GM19328 (cell line): ENCODE results near the gene TBC1D5.

Experiments used
- ATAC-seq: cut with Tn5 transposase; IDR thresholded peaks from one replicate; pipeline ENCODE4 v1.9.1; 2021; ENCODE audit warnings: mild to moderate bottlenecking, moderate library complexity; ENCODE audit not compliant: unreplicated experiment

TBC1D5 gene

DNA sequence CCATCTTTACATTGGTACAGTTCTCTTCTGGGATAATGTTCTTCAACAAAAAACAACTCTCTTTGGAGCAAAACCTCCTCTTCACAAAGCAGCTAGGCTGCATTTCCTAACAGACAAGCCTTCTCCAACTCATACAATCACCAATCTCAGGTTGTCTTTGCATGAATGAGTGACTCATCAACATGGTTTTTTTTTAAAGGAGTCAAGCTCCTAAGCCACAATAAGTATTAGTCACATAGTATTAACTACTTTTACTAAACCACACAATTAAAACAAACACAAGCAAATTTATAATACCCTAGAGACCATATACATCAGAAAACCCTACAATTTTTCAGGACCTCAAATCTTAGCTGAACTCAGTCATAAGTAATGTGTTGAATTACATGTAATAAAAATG, 137.4 kb downstream of the TBC1D5 start:
- no peak for ATAC-seq

DNA sequence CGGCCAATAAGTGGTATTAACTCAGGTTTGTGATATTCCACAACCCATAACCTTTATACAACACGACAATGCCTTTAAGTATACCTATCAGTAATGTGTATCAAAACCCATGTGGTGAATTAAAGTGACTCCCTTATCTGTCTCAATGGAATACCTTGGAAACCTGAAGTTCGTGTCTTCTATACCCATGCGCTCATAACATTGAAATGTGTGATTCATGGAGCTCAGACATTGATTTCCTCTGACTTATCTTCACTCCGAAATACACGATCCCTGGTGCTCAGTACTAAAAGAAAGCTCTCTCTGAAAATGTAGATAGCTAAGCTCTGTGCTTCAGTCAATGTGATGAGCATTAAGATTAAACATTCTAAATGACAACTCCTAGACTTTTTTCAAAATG, 140.3 kb downstream of the TBC1D5 start:
- no peak for ATAC-seq

DNA sequence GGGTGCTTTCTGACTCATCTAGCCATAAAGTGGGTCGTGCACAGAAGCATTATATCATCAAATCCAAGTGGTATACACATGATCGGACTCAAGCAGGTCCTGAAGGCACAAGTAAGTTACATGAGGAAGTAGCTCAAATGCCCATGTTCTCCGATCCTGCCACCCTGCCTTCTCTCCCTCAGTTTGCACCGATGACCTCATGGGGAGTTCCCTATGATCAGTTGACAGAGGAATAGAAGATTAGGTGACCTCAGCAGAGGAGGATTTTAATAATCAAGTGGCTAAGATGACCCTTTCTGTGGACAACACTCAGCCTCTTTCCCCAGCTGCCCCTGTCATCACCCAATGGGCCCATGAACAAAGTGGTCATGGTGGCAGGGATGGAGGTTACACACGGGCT, 149.5 kb downstream of the TBC1D5 start:
- no peak for ATAC-seq

DNA sequence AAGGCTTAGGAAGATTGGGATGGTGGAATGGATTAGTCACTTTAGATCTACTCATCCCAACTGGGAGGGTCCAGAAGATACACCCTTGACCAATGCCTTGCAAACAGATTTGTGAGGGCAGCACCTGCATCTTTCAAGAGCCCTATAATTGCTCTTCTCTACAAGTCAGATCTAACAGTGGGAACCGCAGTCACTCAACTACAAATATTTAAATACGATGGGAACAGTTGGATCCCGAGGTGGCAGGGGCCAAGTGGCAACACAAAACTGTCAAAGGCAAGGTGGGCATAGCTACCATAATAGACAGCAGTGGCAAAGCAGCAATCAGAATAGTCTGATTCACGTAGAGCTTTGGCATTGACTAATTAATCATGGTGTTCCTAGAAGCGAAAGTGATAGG, 152.0 kb downstream of the TBC1D5 start:
- no peak for ATAC-seq

DNA sequence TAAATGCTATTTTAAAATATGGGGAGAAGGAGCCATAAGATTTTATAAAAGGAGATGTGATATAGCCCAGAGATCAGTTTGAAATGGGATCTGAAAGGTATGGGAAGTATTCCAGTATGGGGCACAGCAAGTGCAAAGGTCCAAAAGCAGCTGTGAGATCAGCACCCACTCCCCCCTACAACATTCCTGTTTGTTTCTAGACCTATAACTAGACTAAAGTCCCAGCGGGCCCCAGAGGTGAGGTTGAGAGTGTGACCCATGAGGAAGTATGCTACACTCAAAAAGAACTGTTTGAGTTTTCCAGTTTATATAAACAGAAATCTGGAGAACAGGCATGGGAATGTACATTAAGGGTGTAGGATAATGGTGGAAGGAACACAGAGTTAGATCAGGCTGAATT, 152.5 kb downstream of the TBC1D5 start:
- ATAC-seq, result no peak

DNA sequence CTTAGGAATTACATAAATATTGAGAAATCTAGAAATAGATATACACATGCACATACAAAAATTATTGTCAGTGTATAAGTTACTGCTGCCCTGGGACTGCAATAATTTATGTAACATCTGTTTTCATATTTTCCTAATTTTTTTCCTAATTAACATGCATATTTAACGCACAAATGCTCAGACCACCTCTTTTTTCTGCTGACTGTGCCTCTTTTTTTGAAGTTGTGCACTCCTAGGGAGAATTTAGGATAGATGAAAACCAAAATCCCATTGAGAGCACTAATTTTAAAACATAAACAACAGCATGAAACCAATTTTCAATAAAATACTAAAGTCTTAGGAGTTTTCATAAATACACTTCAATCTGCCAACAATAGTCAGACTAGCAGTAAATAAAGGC, 154.0 kb downstream of the TBC1D5 start:
- no peak for ATAC-seq

DNA sequence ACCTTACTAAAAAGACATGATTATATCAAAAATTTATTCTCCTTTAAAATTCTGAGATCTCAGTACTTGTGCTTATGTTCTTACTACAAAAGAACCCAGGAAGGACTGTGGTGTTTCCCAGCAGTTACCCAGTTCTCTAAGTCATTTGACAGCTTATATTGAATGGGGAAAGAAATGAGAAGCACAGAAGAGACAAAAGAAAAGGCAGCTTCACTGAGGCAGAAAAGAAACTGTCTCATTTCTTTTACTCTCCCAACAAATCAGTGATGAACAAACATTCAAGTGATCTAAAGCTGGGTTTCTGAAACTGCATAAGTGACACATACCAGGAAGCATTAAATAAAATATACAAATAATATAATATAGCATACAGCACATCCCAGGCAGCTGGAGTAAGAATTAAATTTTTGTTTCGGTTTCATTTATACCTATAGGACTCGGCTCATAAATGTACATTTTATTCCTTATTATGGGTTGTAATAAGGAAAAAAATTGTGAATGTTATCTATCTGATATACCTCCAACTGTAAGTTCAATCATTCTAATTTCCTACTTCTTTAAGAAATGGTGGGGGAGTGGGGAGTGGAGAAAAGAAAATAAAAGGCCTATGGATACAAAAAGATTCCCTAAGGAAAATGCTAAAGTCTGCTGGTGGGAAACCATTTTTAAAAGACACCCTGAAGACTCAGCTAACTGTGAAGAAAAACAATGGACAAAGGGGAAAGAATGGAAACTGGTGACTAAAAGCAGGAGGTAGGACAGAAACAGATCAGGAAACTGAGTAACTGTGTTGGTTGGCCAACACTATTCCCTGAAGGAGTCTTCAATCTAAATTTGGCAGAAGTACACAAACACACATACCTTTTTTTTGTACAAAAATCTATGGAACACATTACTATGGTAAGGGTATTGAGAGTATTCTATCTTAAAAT, 156.8 kb downstream of the TBC1D5 start:
- ATAC-seq, result no peak

DNA sequence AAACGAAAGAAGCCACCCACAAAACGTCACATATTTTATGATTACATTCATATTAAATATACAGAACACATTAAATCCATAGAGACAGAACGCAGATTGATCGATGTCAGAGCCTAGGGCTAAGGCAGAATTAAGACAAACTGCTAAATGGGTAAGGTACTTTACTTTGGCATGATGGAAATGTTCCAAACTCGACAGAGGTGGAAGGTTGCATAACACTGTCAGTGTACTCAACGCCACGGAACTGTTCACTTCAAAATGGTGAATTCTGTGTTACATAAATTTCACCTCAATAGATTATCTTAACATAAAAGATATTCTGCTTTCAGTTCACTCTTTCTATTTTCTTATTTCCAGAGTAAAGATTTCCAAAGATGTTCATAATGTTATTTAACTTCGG, 158.4 kb downstream of the TBC1D5 start:
- no peak for ATAC-seq

DNA sequence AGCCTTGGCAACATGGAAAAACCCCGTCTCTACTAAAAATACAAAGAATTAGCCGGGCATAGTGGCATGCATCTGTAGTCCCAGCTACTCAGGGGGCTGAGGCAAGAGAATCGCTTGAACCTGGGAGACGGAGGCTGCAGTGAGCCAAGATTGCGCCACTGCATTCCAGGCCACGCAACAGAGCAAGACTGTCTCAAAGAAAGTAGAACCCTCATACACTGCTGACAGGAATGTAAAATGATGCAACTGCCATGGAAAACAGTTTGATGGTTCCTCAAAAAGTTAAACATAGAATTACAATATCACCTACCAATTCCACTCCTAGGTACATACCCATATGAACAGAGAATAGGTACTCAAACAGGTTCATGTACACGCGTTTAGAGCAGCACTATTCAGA, 158.9 kb downstream of the TBC1D5 start:
- ATAC-seq, result no peak

DNA sequence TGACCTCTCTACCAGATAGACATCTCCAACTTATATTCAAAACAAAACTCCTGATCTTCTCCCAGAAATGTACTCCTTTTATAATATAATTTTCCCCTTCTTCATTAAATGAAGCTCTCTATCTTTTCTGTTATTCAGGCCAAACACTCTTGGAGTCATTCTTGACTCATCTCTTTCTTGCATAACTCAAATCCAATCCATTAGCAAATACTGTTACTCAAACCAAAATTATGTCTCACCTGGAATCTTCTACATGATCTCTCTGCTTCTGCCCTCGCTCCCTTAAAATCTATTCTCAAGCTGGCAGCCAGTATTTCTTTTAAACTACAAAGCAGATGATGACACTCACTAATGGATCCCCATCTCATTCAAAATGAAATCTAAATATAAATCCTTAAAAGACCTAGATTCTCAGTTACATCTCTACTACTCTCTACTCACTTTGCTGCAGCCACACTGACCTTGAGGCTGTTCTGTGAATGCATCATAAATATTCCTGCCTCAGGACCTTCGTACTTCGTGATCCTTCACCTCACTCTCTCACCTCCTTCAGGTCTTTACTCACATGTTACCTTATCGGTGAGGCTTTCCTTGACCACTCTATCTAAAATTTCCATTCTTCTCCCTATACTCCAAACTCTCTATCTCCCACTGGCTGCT, 160.9 kb downstream of the TBC1D5 start:
- no peak for ATAC-seq

DNA sequence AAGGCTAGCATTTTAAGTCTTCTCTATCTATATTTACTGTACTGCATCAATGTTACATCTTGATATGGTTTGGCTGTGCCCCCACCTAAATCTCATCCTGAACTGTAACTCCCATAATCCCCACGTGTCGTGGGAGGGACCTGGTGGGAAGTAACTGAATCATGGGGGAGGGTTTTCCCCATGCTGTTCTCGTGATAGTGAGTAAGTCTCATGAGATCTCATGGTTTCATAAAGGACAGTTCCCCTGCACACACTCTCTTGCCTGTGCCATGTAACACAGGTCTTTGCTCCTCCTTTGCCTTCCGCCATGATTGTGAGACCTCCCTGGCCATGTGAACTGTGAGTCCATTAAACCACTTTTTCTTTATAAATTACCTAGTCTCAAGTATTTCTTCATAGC, 161.5 kb downstream of the TBC1D5 start:
- no peak for ATAC-seq

DNA sequence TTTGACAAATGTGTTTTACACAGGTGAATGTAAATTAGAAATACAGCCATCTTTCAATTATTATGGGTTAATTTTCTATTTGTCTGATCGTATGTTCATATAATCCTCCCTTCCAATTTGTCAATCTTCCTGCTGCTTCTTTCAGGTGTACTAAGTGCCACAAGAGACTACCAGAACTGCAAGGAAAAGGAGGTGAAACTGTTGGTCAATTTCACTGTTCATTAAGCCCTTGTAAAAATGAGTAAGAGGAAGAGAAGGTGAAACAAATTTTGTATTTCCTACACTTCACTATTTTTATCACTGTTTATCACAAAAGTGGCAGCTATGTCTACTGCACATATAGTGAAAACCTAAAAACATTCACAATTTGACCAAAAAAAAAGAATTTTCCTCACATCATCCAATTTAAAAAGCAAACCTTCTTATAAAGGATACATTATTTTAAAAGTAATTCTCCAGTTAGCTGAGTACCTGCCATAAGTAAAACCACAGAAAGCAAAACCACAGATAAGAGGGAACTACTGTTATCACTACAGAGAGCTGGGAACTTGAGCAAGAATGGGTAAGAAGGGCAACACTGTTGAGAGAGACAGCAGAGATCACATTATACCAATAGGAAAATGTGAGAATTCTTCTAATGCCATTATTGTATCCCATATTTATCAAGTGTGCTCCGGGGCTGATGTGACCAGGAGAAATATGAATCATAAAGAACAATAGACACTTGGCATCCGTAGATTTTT, 163.0 kb downstream of the TBC1D5 start:
- peak; percentile 94 for ATAC-seq

DNA sequence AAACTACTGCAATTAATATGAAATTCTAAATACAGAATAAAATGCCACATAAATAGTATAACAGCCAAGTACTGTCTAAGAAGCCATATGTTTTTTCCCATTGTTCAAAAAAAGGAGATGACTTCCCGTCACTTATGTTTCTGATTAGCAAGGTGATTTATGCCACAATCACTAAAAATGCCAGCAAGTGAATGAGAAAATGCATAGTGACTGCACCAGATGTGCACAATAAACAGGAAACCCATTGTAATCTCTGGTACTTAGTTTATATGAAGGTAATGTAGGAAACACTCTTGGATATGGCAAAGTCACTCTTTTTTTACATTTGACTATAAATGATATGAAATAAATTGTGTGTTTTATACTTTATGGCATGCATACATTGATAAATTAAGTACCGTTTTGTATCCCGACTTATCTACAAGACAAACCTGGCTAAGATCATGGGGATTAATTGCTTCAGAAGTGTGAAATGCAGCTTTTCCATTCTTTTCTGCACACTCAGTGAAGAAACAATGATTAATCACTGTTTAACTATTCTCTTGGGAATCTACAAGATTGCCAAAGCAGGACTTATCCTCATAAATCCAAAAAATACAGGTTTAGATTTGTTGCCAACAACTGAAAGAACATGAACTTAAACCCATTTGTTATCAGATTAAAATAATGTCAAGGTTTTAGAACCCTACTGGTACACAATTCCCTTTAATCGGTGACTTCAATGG, 164.5 kb downstream of the TBC1D5 start:
- no peak for ATAC-seq

DNA sequence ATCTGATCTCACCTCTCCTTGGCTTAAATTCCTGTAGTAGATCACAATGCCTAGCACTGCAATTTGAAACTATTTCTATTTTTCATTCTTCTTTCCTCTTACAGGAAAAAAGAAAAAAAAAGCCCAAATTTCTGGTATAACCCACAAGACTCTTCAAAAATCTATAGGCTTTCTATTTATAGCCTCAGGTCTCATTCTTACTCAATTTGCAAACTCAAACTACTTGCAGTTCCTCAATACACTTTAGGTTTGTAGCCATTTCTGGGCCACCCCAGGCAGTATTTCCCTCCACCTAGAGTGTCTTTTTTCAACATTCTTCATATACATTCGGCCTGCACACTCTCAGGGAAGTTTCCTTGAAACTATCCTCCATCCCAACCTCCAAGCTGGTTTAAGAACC, 169.0 kb downstream of the TBC1D5 start:
- ATAC-seq, result peak; percentile 85

DNA sequence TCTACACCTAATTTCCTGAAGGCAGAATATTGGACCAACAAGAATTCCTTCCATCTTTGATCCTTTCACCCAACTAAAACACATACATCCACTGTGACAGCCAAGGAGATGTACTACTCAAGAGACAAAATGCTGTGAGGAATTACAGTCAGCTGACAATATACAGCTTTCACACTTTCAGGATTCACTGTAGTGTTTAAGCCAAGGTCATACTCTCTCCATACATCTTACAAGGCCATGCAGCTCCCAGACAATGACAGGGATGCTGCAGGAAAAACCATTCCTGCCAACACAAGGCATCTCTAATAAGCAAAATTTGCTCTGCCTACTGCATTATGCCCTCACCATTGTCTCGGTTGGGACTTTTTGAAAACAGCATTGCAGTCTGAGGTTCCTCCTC, 170.7 kb downstream of the TBC1D5 start:
- no peak for ATAC-seq

DNA sequence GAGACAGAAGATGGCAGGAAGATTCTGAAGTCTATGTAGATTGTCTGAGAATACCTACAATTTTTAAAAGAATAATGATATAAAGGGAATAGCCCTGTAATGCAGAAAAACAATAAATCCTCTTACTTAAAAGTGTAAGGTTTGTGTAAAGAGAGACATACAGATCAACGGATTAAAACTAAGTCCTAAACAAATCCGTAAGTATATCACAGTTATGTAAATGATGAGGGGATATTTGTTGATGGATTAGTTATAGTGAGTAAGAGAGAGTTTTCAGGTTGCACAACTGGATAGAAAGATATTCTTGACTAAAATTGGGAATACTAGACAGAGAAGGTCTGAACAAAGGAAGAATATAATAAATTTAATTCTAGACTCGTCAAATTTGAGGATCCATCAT, 179.6 kb downstream of the TBC1D5 start:
- no peak for ATAC-seq

DNA sequence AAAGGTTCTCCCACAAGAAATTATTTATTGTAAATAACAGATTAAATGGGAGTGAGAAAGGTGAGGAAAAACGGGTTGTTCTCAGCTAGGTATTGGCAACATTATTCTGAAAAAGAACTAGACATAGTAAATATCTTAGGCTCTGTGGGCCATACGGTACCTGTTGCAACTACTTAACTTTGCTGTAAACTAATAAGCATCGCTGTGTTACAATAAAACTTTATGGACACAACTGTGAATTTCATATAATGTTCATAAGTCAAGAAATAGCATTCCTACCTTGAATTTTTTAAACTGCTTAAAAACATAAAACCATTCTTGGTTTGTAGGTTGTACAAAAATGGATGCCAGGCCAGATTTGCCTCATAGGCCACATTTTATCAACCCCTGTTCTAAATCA, 183.9 kb downstream of the TBC1D5 start:
- no peak for ATAC-seq

DNA sequence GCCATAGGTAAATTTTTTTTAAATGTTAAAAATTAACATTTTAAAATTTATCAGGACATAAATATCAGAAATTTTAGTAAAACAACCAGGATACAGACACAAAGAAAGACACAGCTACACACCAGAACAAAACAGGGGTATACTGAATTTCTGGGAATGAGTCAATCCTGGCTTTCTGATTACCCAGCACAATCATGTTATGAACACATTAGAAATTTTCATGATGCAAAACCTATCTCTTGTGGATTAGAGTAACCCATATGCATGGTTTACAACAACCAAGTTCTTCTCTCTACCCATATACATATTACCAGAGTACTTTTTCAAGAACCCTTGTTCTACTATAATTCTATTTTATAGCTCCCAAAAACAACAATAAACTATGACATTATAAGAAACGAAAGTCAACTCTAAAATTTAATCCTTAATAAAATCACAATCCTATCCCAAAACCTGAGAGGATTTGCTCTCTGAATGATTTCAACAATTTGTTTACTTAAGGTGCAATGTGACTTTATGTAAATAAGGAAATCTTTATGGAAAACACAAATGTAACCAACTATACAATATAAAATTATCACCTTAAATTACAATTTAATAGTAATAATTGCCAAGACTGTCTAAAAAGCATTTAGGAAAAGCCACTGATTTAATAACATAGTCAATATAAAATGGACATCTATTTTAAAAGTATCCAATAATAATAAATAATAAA, 184.5 kb downstream of the TBC1D5 start:
- ATAC-seq, result no peak

DNA sequence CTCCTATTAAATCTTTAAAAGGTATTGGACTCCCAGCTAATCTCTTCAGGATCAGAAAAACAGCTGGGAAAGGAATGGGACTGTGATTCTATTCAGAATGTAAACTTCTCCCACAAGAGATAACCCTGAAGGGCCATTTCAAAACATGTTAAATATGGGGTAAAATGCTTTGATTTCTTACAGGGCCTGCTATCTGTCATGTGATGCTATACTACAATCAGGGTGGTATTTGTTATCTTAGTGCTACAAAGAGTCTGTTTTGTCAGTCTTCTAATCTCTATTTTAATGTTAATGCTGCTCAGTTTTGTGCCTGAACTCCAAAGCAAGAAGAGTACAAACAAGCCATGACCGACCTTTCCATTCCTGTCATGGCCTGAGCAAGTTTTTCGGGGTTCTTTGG, 186.9 kb downstream of the TBC1D5 start:
- ATAC-seq, result no peak

DNA sequence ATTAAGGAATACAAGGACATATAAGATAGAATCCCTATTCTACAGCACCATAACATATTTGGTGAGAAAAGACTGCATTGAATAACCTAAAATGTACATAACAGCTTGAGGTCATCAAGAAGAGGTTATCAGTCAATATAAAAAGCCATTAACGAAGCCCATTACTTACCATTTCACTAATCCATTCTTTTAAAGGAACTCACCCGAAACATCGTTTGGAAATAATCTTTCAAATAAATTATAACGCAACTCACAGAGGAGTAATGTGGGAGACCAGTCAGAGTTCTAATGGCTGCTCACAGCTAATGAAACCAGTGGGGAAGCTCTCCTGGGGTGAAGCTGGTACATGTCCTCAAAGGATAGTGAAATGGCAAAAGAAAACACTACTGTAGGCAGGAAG, 188.4 kb downstream of the TBC1D5 start:
- ATAC-seq, result no peak
